HEK293 (cell line): Measurements from ENCODE around the gene TMOD1.

Experiments used
- ZNF37A ChIP-seq: fragments of 450-650 bp; IDR thresholded peaks from 2 replicates; pipeline ENCODE4 v1.5.1; 2018; ENCODE audit warnings: missing biosample characterization, missing genetic modification characterization
- ZNF391 ChIP-seq: fragments of 450-650 bp; formaldehyde crosslinking; IDR thresholded peaks from 2 replicates; pipeline ENCODE4 v1.5.1; 2016; ENCODE audit warnings: low read depth, missing biosample characterization, missing genetic modification characterization, borderline replicate concordance

DNA sequence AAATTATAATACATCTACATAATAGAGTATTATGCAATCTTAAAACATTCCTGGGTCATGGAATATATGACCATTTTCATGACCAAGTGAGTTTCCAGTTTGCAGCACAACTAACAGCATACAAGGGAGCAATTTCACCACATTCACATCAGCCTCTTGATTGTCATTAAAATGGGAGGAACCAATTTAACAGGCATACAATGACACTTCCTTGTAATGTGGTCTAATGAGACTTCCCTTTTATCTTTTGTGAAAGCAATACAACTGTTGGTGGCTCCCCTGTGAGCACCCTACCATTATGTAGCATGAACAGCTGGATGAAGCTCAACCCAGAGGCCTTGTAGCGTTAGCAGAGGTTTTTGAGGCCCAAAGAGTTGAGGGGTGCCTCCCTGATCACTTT lies 13.6 kb upstream of the TMOD1 start:
- TF ChIP-seq ZNF37A (tag by site-specific recombination) (no peak), ZNF391 (tag by site-specific recombination) (no peak)
